Ishikawa (cell line): Measurements from ENCODE around the gene CEP162.

Experiments used
- RAD21 ChIP-seq: IDR thresholded peaks from 2 replicates; pipeline ENCODE4 v1.6.1; 2012; ENCODE audit warnings: low read depth
- TCF12 ChIP-seq: IDR thresholded peaks from 2 replicates; pipeline ENCODE4 v1.6.1; 2012; ENCODE audit warnings: low read depth
- ZBTB7A ChIP-seq: IDR thresholded peaks from 2 replicates; pipeline ENCODE4 v1.6.1; 2012; ENCODE audit warnings: low read depth
- TF ChIP-seq, protein P1 (sequence below): IDR thresholded peaks from 2 replicates; pipeline ENCODE4 v1.6.1; 2012

- TF ChIP-seq ZBTB7A (no peak), RAD21 (no peak), TCF12 (no peak)
- TF ChIP-seq, protein P1, sequence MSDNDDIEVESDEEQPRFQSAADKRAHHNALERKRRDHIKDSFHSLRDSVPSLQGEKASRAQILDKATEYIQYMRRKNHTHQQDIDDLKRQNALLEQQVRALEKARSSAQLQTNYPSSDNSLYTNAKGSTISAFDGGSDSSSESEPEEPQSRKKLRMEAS = no peak
These were observed 3.2 kb downstream of the CEP162 start for GRCh38 chr6:84224251-84224650.
